8988T (cell line): ENCODE measurements around the gene SH3BP5.
"Not testable (repeated sequence)": the region's sequence is repeated elsewhere in the genome, so short reads cannot be mapped to it uniquely, and the experiment has no call there.

Experiments
- DNase-seq: peaks from one replicate; pipeline ENCODE4 v3.0.0; 2011

Gene SH3BP5, protein sequence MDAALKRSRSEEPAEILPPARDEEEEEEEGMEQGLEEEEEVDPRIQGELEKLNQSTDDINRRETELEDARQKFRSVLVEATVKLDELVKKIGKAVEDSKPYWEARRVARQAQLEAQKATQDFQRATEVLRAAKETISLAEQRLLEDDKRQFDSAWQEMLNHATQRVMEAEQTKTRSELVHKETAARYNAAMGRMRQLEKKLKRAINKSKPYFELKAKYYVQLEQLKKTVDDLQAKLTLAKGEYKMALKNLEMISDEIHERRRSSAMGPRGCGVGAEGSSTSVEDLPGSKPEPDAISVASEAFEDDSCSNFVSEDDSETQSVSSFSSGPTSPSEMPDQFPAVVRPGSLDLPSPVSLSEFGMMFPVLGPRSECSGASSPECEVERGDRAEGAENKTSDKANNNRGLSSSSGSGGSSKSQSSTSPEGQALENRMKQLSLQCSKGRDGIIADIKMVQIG

DNA sequence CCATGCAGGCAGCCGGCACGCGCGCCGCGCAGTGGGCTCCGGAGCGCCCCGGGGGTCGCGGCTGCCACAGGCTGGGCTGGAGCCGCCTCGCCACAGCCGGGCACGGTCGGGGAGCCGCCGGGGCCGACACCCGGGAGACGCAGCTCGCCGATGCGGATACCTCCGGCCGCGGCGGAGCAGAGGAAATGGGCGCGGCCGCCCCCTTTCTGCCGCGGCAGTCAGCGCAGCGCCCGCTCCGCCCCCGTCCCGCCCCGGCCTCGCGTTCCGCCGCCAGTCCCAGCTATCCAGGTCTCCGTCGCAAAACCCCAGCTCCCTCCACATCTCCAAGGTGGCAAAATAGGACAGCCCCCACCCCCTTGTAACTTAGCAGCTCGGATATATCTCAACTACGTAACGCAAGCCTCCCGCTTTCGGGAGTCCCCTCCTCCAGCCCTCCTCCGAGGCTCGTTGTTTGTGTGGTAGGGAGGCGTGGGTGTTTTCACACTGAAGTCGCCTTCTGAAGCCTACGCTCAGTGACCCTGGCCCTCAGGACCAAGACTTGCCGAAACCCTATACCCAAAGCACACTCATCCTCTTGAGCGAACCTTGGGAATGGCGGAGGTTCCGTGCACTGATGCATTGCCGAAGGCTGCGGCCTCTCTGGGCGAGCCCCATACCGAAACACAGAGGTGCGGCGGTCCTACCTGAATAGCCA lies at the start of gene SH3BP5:
TSS of gene SH3BP5 (minus strand) at position 182 of the 694 bp plus-strand sequence. CDS start at position 4, 178 bp downstream.
- peak; percentile 87 for DNase-seq

DNA sequence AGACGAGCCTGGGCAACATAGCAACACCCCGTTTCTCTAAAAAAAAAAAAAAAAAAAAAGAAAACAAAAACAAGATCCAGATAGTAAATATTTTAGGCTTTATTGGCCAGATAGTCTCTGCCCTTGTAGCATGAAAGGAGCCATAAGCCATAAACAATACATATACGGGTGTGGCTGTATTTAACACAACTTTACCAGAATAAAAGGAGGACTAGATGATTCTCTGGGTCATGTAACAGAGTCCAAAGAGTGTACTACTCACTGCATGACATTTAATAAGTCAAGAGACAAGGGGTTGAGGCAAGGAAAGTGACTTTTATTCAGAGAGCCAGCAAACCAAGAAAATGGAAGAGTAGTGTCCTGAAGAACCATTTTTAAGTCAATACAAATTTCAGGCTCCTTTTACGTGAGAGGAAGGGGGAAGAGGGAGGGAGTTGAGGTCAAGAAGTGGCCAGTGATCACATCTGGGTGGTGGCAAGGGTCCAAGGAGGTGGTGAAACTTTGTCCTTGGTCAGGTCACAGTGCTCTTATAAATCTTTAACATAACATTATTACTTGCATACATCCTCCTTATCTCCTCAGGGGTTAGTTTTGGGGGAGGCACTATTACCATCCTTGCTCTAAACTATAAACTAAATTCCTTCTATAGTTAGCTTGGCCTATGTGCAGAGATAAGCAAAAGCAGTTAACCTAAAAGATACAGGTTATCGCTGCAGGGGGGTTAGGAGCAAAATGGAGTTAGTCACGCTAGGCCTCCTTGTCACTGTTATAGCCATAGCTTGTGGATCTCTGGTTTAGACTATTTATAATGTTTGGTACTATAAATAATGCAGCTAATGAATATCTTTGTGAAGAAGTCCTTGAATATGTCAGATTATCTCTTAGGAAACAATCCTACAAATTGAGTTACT lies 48.8 kb upstream of the SH3BP5 start:
- DNase-seq: no peak

DNA sequence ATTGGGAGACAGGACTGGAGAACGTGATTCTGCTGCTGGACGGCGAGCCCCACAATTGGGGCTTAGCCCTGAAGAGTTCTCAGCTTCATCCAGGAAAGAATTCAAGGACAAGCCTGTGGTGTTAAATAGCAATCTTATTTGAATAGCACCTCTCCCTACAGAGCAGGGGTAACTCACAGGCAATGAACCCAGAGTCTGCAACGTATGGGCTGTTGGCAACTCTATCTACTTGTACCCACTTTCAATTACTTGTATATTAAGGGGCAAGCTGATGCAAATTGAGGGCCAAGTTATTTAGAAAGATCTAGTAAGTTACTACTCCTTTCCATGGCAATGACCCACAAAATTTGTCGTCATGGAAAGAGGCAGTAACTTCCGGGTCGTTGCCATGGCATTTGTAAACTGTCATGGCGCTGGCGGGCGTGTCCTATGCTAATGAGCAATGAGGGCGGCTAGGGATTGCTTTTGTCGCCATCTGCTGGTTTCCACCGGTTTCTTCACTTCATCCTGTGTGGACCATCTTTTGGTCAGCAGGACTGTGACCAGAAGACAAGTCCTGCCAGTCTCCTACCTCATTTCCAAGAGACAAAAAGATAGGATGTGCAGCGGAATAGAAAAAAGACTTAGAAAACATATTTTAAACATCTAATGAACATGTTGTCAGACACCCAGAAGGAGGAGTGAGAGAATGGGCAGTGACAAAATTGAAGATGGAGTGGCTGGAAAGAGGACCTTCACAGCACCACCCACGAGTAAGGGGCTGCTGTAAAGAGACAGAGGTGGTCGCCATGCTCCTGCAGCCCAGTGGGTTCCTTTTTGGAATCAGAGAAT lies 45.8 kb upstream of the SH3BP5 start:
- DNase-seq: no peak

DNA sequence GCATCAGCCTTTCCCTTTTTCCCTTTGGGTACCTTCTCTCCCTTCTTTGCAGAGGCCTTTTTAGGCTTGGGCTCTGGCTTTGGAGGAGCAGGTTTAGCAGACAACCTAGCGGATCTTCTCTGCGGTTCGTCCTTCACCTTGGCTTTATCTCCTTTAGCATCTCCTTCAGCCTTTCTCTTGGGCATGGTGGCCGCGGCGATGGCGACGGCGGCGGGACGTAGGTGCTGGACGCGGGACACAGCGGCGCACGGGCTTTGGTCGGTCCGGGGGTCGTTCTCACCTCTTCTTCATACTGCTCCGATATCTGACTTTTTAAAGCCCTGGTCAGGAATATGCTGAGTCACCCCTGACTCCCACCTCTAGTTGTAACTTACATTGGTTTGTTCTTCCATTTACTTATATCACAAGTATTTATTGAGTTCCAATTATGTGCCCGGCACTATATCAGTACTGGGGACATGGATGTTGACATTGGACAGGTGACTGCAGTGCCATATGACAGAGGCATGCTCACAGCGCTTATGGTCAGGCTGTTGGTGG lies 43.1 kb upstream of the SH3BP5 start:
- no peak for DNase-seq

DNA sequence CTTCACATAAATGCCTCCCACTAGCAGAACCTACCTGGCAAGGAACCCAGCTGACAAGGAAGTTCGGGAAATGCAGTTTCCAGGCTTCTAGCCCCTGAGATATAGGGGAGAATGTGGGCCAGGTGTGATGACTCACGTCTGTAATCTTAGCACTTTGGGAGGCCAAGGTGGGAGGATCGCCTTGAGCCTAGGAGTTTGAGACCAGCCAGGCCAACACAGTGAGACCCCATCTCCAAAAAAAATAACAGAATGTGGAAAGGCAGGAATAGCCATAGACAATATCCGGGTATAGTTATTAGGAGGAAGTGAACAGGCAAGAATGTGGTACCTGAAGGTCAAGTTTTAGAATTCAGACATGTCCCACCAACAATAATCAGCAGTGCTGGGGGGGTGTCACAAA lies 40.5 kb upstream of the SH3BP5 start:
- DNase-seq: no peak

DNA sequence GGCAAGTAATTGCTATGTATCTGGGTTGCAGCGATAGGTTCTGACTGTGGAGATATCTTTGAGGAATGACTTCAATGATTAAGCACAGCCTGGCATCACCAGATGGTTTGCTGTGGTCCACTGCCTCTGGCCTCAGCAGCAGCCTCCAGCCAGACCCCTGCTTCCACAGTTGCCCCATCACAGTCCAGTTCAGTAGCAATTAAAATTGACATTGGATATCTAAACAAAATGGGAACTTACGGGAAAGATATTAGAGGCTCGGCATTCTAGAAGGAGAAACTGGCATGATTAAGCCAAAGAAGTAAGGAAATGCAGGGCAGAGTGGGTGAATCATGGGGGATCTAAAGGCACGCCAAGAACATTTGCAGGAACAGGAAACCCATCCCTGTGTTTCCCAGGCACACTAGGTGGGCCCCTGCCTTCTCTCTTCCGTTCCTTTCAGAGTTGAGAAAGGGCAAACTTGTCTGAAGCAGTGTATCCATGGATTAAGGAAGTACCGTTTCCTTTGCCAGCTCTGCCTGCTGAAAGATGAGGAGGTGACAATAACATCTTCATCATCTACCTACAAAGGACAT lies 36.3 kb upstream of the SH3BP5 start:
- no peak for DNase-seq

DNA sequence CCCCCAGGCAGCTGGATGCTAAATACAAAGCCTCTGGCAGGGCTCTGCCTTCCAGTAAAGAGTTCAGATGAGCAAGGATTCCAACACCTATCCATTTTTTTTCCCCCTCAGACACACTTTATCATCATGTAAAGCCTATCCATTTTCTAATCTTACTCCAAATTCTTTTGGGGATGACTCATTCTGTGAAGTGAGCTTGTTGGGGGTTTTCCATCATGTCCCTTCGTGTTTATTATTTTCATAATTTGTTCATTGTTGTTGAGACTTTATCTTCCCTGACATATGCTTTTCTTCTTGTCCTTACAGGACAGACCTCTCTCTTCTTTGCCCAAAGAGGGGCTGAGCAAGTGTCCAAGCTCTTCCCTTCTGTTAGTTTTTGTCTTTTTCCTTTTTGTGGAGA lies 34.7 kb upstream of the SH3BP5 start:
- DNase-seq: no peak

DNA sequence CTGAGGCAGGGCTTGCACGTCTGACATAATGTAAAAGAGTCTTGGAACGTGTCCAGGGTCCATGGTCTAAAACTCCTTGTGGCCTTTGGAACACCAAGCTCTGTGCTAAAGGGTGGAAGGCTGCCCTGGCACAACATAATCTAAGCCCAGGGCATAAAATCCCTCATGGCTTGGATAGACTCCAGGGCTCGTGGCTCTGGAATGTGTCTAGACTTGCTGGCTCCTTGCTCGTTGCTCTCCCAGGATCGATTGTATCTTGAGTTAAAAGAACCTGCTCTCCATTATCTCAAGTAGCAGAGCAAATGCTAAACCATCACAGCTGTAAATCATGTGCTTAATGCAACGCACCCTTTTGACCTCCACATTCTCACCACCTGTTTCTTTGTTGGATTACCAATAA lies 31.7 kb upstream of the SH3BP5 start:
- not testable (repeated sequence) for DNase-seq

DNA sequence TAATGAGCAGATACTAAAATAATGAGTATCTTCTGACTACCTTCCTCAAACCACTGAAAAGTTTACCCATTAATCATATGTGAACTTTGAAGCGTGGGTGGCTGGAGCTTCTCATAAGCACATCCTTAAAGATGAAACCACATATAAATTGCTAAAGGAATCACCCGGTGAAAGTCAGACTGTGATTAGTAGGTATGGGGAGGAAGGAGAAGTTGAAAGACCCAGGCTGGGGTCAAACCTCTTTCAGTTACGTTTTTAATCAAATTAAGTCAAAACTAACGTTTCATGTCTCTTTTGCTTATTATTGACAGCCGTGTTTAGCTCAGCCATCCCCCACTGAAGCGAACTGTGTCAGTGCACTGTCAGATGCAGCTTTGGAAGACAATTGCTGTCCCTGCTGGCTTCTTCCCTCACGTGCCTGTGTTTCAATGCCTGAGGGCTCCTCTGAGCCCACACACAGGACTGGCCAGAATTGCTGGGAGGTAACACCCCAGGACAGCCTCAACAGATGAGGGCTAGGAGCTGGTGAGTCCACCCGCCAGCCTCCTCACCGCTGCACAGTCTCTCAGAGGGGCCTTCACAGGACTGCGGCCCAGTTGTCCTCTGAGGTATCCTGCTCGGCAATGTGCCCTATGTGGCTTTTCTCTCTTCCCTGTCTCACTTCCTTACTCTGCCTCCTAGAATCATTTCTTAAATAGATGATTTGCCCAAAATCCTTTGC lies 29.3 kb upstream of the SH3BP5 start:
- DNase-seq: no peak

DNA sequence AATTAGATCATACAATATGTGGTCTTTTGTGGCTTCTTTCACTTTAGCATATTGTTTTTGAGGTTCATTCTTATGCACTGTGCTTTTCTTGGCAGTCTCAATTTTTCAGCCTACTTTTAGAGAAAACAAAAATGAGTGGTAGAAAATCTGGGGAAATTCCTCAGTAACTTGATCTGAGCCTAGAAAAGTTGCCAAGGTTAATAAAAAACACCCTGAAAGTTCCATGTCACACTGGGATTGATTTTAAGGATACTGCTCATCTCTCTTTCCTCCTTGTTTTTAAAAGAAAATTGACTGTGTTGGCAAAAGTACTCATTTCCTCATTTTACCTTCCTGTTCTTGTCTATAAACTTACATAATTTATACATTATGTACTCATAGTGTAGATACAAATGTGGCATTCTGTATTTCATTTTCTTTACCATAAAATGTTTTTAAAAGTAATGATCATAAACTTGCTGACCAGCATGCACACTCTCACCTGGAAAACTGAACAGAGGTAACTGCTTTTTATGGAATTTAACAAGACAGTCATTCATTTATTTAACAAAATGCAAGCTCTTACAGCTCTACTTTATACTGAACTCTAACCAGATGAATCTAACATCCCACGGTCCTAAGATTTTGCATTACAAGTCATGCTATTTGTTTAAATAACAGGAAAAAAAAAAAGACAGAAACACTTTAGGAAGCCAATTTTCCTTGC lies 28.6 kb upstream of the SH3BP5 start:
- DNase-seq: no peak

DNA sequence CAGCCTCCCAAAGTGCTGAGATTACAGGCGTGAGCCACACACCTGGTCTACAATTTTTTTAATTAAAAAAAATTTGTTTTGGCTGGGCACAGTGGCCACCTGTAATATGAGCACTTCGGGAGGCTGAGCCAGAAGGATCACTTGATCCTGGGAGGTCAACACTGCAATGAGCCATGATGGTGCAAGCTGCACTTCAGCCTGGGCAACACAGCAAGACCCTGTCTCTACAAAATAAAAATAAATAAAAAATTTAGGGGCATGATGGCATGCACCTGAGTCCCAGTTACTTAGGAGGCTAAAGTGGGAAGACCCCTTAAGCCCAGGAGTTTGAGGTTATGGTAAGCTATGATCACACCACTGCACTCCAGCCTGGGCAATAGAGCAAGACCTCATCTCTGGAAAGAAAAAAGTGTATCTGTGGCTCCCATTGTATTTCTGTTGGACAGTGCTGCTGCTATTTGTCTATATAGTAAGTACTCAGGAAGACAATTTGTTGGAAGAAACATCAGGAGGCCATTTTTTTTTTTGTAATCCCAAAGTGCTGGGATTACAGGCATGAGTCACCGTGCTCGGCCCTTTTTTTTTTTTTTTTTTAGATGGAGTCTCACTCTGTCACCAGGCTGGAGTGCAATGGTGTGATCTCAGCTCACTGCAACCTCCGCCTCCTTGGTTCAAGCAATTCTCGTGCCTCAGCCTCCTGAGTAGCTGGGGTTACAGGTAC lies 27.5 kb upstream of the SH3BP5 start:
- no peak for DNase-seq

DNA sequence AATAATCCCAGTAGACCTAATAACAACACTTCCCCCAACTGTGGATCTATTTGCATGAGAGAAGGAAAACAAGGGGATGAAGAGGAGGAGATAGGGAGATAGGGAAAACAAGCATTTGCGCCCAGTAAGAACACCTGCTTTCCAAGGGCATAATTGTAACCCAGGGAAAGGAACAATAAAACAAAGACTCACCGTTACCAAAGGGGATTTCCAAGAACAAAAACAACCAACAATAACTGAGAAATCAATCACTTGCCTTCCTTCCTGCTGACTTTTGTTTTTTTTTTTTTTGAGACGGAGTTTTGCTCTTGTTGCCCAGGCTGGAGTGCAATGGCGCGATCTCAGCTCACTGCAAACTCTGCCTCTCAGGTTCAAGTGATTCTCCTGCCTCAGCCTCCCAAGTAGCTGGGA lies 24.3 kb upstream of the SH3BP5 start:
- DNase-seq: not testable (repeated sequence)

DNA sequence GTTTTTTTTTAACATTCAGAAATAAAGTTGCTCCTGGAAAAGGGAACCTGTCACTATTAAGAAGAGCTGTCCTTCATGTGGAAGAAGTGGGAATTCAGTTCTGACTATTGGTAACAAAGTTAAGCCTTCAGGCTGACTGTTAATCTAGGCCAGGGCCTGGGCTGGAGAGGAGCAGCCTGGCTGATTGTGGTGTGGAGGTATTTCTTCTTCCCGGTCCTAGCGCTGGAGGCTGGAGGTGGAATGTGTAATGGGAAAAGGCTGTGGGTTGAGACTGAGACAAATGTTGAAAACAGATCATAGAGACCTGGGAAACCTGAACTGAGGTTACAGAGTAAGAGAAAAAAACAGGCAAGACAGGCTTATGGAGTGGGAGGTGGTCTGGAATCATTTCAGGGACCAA lies 23.8 kb upstream of the SH3BP5 start:
- no peak for DNase-seq

DNA sequence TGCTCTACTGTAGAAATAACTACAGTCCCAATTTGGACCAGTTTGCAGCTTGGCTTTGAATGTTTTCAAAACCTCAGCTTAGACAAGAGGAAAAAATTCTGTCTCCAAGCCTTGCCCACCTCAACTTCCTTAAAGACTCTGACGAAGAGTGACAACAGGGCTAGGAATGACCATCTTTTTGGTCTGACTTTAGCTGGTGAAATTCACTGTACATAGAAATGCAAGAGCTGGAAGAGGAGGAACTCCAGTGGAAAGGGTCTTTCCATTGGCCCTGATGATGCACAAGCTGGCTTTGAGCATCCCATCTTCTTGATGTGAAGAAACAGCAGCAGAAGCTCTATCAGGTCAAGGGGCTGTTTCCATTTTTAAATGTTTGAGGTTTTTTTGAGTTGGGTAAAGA lies 22.7 kb upstream of the SH3BP5 start:
- no peak for DNase-seq

DNA sequence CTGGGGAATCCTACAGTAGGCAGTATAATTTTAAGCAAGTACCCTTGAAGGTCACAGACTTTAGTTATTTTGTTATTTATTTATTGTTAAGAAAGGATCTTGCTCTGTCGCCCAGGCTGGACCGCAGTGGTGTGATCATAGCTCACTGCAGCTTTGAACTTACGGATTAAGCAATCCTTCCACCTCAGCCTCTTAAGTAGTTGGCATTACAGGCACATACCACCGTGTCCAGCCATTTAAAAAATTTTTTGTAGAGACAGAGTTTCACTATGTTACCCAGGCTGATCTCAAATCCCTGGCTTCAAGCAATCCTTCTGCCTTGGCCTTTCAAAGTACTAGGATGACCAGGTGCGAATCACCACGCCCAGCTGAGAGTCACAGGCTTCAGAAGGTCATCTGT lies 22.1 kb upstream of the SH3BP5 start:
- no peak for DNase-seq

DNA sequence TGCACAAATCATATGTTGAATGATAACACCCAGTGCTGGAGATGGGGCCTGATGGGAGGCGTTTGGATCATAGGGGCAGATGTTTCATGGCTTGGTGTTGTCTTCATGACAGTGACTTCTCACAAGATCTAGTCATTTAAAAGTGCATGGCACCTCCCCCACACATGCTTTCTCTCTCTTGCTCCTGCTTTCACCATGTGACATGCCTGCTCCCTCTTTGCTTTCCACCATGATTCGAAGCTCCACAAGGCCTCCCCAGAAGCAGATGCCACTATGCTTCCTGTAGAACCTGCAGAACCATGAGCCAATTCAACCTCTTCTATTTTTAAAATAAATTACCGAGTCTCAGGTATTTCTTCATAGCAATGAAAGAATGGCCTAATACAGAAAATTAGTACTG lies 17.8 kb upstream of the SH3BP5 start:
- no peak for DNase-seq

DNA sequence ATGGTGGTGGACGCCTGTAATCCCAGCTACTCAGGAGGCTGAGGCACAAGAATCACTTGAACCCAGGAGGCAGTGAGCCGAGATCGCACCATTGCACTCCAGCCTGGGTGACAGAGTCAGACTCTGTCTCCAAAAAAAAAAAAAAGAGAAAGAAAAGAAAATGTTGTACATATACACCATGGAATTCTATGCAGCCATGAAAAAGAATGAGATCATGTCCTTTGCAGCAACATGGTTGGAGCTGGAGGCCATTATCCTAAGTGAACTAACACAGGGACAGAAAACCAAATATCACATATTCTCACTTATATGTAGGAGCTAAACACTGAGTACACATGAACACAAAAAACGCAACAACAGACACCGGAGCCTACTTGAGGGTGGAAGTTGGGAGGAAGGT lies 17.1 kb upstream of the SH3BP5 start:
- DNase-seq: not testable (repeated sequence)

DNA sequence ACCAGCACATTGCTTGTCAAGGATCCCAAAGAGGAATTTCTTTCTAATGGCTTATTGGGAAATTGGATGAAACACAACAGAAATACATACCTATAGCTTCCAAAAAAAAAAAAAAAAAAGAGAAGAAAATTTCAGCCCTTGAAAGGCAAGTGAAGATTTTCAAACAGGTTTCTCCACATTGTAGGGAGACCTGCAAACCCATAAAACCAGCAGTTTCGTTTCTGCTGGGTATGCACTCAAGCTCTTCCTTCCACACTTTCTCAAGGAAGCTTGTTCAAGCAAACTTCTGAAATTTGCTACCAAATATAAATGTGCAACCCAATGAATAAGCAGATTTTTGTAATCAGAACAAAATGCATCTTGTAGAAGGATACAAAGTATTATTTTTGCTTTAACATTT lies 15.9 kb upstream of the SH3BP5 start:
- DNase-seq: no peak

DNA sequence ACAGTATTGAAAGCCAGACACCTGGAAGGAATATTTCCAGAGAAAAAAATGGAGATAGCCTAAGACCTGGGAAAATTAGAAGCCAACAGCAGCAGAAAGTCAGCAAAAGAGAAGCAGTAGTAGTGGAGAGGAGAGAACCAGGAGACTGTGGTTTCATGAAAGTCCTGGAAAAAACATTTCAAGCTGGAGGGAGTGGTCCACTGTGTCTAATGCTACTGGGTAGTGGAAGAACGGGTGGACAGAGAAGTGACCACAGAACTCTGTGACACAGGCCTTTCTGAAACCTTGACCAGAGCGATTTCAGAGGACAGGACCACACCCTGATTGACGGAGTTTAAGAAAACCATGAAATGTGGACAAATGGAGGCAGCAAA lies 15.3 kb upstream of the SH3BP5 start:
- no peak for DNase-seq
